Measurements from ENCODE around the gene NME8. TPM values are rescaled to one million over a fixed set of nuclear protein-coding genes. Genes with fewer than 3 reads are reported as not detected.

The NME8 gene
- total RNA-seq, 2 donors from 2014 or later = not detected

DNA sequence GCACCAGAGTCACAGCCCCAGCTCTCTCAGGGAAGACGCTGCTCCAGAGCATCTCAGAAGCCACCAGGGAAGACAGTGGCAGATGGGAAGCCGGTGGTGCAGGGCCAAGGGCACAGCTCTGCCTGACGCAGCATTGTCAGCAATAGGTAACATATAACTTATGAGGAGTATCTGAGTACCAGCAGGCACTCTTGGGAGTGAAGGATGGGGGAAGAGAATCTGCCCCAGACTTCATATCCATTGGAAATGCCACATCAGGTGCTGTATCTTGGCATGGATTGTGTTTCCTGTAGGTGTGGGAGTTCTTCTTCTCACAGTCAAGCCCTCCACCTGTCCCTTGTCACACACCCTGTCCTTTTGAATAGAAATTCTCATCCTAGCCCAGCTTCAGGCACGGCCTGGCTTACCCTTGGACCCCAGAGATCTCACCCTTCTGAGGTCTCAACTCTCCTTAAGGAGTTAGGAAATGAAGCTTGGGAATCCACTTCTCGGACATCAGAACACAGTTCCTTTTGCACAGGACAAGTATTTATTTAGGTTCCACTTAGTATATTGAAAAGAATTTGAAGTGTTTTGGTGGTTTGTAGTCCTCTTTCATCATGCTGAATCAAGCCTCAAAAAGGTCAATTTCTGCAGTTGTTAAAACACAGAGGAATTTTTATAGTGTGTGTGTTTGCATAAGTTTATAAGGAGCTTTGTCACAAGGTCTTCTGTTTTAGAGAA lies 82.0 kb downstream of the NME8 start:
- H3K4me1 Mint-ChIP-seq (ENCODE audit: low read depth in 2 of 2) = no peaks in the 10 kb centered on the region
- ATAC-seq (no peak), DNase-seq (ENCODE audit: low spot score) (no peak)
- no peaks in the 10 kb centered on the region for H3K36me3 Mint-ChIP-seq
- H3K27ac Mint-ChIP-seq = no peak overlapping the region
- H3K9me3 Mint-ChIP-seq = no peaks in the 10 kb centered on the region
- H3K4me3 Mint-ChIP-seq = no peak overlapping the region
- H3K27me3 Mint-ChIP-seq = no peaks in the 10 kb centered on the region

DNA sequence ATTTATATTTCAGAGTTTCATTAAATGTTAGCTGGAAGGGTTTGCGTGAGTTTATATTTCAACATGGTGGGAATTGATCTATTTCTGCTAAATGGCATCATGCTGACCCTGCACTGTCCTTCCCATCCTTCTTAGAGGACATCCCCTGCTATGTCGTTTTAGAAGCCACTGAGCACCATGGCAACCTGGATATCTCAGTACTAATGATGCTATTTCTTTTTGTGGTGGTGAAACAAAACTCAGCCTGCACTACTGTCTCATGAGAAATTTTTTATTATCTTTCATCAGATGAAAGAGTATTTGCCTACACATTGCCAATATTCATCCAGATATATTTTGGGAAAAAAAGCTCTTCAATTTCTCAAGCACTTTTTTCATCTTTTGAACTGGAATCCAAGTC lies 84.1 kb downstream of the NME8 start:
- Mint-ChIP-seq H3K4me1 (ENCODE audit: low read depth in 2 of 2) (no peaks in the 10 kb centered on the region), H3K36me3 (peaks cover 10% of the 10 kb centered on the region), H3K27ac (no peak overlapping the region), H3K9me3 (no peaks in the 10 kb centered on the region), H3K27me3 (no peaks in the 10 kb centered on the region), H3K4me3 (no peak overlapping the region)
- ATAC-seq (no peak), DNase-seq (ENCODE audit: low spot score) (no peak)

DNA sequence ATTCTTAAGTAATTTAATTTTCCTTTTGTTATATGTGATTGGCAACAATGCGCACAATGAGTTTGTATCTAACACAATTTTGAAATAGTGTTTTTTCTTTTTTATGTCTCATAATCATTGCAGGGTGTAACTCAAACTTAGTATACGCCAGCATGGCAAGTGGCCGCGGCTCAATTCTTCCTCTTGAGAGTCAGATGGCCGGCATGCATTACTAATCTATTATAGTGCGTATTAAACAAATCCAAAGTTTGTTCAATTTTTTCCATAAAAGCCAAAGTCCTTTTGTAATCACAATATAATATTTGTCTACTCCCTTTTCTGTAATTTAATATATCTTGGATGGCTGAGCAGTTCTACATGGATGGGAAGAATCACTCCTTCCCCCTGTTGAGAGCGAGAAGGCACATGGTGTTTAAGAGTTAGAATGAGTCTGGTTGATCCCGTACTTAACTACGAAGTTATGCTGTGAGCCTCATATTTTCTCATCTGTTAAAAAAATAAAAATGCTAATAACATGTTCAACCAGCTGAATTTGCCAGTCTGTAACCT lies 84.7 kb downstream of the NME8 start:
- no peaks in the 10 kb centered on the region for H3K4me1 Mint-ChIP-seq (ENCODE audit: low read depth in 2 of 2)
- peaks cover 10% of the 10 kb centered on the region for H3K36me3 Mint-ChIP-seq
- H3K9me3 Mint-ChIP-seq = no peaks in the 10 kb centered on the region
- no peak for DNase-seq (ENCODE audit: low spot score)
- ATAC-seq = no peak
- H3K27me3 Mint-ChIP-seq = no peaks in the 10 kb centered on the region
- H3K27ac Mint-ChIP-seq = no peak overlapping the region
- no peak overlapping the region for H3K4me3 Mint-ChIP-seq

DNA sequence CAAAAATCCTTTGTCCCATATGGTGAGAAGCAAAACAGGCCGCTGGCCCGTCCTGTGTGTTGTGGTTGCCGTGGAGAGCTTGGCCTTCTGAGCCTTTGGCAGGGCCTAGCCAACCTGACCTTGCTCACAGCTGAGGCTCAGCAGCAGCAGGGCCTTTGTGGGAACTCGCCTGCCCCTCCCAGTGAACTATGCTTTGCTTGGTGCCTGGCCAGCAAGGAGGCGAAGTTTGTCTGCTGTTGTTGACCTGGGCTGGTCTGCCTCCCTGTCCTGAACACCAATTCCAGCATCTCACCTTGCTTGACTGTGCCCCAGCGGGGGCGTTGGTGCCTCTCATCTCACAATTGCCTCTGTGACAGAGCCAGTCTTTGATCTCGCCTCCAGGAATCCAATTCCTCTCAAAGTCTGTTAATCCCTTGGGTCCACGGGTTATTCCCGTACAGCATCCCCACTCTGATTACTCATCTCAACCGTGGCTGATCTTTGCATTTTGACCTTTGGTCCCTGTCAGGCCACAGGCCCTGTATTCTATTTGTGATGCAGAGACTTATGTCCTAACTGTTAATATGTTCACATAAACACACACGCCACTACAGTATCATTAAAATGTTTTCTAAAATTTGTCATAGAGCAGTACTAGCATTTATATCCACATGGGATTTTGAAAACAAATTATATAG lies 94.7 kb downstream of the NME8 start:
- ATAC-seq (no peak), DNase-seq (ENCODE audit: low spot score) (no peak)
- no peaks in the 10 kb centered on the region for H3K4me1 Mint-ChIP-seq (ENCODE audit: low read depth in 2 of 2)
- H3K27ac Mint-ChIP-seq = no peak overlapping the region
- peaks cover 0 to 7% of the 10 kb centered on the region in 2 donors for H3K27me3 Mint-ChIP-seq
- no peaks in the 10 kb centered on the region for H3K36me3 Mint-ChIP-seq
- peaks cover 4% of the 10 kb centered on the region for H3K9me3 Mint-ChIP-seq
- H3K4me3 Mint-ChIP-seq = no peak overlapping the region

DNA sequence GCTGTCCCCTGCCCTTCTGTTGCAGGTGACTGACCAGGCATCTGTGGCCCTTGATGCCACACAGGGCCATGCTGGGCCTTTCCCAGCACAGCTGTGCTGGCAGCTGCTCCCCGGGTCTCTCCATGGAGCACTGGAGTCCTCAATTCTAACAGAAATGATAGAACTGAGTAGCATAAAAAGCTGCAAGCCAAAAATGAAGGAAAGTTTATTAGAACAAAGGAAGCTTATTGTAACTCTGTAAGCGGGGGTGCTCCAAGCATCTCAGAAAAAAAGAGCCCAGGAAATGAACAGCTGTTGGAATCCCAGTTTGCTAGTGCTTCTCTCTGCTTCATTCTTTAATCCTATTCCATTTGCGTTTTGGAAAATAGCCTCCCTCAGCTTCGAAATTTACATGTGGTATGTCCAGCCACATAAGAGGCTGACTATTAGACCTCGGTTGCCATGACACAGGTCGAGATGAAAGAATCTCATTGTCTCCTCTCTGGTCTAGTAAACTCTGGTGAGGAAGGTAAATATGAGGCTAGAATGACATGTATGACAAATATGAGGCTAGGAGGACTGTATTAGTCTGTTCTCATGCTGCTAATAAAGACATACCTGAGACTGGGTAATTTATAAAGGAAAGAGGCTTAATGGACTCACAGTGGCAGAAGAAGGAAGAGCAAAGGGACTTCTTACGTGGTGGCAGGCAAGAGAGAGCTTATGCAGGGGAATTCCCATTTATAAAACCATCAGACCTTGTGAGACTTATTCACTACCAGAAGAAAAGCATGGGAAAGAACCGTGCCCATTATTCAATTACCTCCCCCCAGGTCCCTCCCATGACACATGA lies 95.7 kb downstream of the NME8 start:
- H3K4me3 Mint-ChIP-seq = no peak overlapping the region
- peaks cover 4% of the 10 kb centered on the region for H3K9me3 Mint-ChIP-seq
- H3K27me3 Mint-ChIP-seq = peaks cover 0 to 7% of the 10 kb centered on the region in 2 donors
- H3K4me1 Mint-ChIP-seq (ENCODE audit: low read depth in 2 of 2) = no peaks in the 10 kb centered on the region
- DNase-seq (ENCODE audit: low spot score) = no peak
- H3K36me3 Mint-ChIP-seq = no peaks in the 10 kb centered on the region
- no peak overlapping the region for H3K27ac Mint-ChIP-seq
- ATAC-seq = no peak

DNA sequence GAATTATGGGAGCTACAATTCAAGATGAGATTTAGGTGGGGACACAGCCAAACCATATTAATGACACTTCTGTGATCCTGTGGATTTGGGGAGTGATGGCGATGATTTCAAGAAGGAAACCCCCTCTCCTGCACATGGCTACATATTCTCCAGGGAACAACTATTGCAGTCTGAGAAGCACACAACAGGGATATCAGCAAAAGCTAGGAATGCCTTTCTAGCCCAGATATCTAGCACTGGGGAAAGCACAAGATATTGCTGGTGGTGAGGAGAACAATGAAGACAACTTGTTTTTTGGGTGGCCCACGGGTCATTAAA lies 96.3 kb downstream of the NME8 start:
- Mint-ChIP-seq H3K4me3 (no peak overlapping the region), H3K27ac (no peak overlapping the region), H3K27me3 (peaks cover 0 to 5% of the 10 kb centered on the region in 2 donors), H3K36me3 (no peaks in the 10 kb centered on the region), H3K9me3 (peaks cover 4% of the 10 kb centered on the region), H3K4me1 (ENCODE audit: low read depth in 2 of 2) (no peaks in the 10 kb centered on the region)
- no peak for DNase-seq (ENCODE audit: low spot score)
- no peak for ATAC-seq

DNA sequence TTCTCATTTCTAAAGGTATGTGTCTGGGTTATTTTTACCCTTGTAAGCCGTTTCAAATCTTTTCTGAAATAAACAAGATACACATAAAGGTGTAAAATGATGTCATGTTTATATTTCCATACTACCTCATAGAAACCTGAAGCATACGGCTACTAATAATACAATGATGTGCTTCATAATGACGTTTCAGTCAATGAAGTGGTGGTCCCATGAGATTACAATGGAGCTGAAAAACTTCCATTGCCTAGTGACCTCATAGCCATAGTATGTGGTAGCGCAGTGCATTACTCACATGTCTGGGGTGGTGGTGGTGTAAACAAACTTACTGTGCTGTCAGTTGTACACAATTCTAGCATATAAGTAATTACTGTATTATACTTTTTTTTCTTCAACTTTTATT lies 96.9 kb downstream of the NME8 start:
- Mint-ChIP-seq H3K27ac (no peak overlapping the region), H3K36me3 (no peaks in the 10 kb centered on the region), H3K9me3 (peaks cover 4% of the 10 kb centered on the region), H3K27me3 (no peaks in the 10 kb centered on the region), H3K4me3 (no peak overlapping the region), H3K4me1 (ENCODE audit: low read depth in 2 of 2) (no peaks in the 10 kb centered on the region)
- DNase-seq (ENCODE audit: low spot score) = no peak
- no peak for ATAC-seq

DNA sequence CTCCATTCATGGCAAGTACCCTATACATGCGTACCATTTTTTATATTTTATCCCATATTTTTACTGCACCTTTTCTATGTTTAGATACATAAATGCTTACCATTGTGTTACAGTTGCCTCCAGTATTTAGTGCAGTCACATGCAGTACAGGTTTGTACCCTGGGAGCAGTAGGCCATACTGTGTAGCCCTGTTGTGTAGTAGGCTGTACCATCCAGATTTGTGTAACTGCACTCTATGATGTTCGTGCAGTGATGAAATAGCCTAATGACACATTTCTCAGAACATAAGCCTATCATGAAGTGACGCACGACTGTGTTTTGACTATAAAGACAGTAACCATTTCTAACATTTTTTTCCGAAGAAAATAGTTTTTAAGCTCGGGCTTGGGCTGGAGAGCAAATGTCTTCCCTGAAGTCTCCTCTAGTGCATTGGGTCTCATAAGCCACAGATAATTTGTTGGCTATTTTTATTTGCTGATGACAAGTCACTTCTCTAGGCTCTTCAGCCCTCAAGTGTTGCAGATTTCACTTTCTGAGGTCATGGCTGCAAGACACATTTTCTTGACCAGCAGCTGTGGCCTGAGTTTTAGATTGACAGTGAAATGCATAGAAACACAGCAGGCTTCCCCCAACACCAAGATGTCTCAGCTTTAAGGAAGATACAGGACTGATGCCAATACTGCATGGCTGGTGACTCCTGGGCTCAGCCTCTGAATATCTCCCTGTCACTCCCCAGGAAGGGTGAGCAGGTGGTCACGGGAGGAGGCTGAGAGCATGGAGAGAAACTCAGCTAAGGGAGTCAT lies 98.9 kb downstream of the NME8 start:
- H3K27me3 Mint-ChIP-seq = no peaks in the 10 kb centered on the region
- H3K9me3 Mint-ChIP-seq = peaks cover 4% of the 10 kb centered on the region
- no peaks in the 10 kb centered on the region for H3K36me3 Mint-ChIP-seq
- no peak for ATAC-seq
- no peak overlapping the region for H3K4me3 Mint-ChIP-seq
- no peak overlapping the region for H3K27ac Mint-ChIP-seq
- H3K4me1 Mint-ChIP-seq (ENCODE audit: low read depth in 2 of 2) = peaks cover 6% of the 10 kb centered on the region in 2 donors
- no peak for DNase-seq (ENCODE audit: low spot score)

DNA sequence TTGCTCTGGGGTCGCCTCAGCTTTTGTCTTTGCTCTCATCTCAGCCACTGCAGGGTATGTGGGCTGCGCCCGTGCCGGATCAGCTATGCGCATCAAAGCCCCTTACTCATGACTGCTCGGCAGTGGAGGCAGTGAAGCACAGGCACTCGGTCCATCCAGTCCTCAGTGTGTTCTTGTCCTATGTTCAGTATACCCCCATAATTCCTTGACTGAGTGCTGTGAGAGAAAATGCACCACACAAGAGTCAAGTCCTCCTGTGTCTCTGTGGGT lies 99.5 kb downstream of the NME8 start:
- H3K4me1 Mint-ChIP-seq (ENCODE audit: low read depth in 2 of 2) = peaks cover 7 to 9% of the 10 kb centered on the region in 2 donors
- H3K36me3 Mint-ChIP-seq = no peaks in the 10 kb centered on the region
- no peak overlapping the region for H3K4me3 Mint-ChIP-seq
- no peak for DNase-seq (ENCODE audit: low spot score)
- no peak for ATAC-seq
- peaks cover 4% of the 10 kb centered on the region for H3K9me3 Mint-ChIP-seq
- H3K27ac Mint-ChIP-seq = no peak overlapping the region
- H3K27me3 Mint-ChIP-seq = no peaks in the 10 kb centered on the region

Other genes starting within 250 kb of the NME8 start
- gene GPR141, start 164.8 kb upstream of the NME8 start, total RNA-seq = 1 to 10 TPM in 1 of 2 donors, not detected in 1; 1.2 TPM
- not detected for gene SFRP4, start 68.2 kb downstream of the NME8 start, total RNA-seq
- gene EPDR1, start 72.0 kb downstream of the NME8 start, total RNA-seq = 1 to 10 TPM; 2.6 to 3.3 TPM

All from natural killer cell treated with Interleukin-12 subunit alpha and Interleukin-12 subunit beta and Interleukin-15 and Interleukin-18, amount 100 ng/mL, for 72 hours (primary cell).